Parathyroid adenoma (tissue), 2 donors: ENCODE data around the gene SMAD7.

Experiments used
- H2AFZ ChIP-seq: fragments of 300-600 bp; sonication (generic); one replicate; pipeline ENCODE4 v1.7.0; 2017; ENCODE audit warnings: antibody characterized with exemption, mild to moderate bottlenecking
- H3K27ac ChIP-seq: fragments of 300-600 bp; sonication (generic); one replicate; pipeline ENCODE4 v1.7.0; 2017
- H3K27me3 ChIP-seq: fragments of 300-600 bp; sonication (generic); one replicate; pipeline ENCODE4 v1.7.0; 2017; ENCODE audit warnings: low read length; ENCODE audit not compliant: control insufficient read depth, insufficient read depth
- H3K36me3 ChIP-seq: fragments of 300-600 bp; sonication (generic); one replicate; pipeline ENCODE4 v1.7.0; 2017; ENCODE audit warnings: low read length; ENCODE audit not compliant: control insufficient read depth, insufficient read depth
- H3K4me1 ChIP-seq: fragments of 300-600 bp; sonication (generic); one replicate; pipeline ENCODE4 v1.7.0; 2017; ENCODE audit warnings: control low read depth
- H3K4me2 ChIP-seq: fragments of 300-600 bp; sonication (generic); one replicate; pipeline ENCODE4 v1.7.0; 2017; ENCODE audit warnings: low read length
- H3K4me3 ChIP-seq: fragments of 300-600 bp; sonication (generic); one replicate; pipeline ENCODE4 v1.7.0; 2017; ENCODE audit warnings: low read depth, low read length
- H3K79me2 ChIP-seq: fragments of 300-600 bp; sonication (generic); one replicate; pipeline ENCODE4 v1.7.0; 2017; ENCODE audit warnings: control low read depth
- H3K9ac ChIP-seq: fragments of 300-600 bp; sonication (generic); one replicate; pipeline ENCODE4 v1.7.0; 2017; ENCODE audit warnings: mild to moderate bottlenecking
- H3K9me3 ChIP-seq: fragments of 300-600 bp; sonication (generic); one replicate; pipeline ENCODE4 v1.7.0; 2017; ENCODE audit warnings: low read length; ENCODE audit not compliant: control insufficient read depth
- CTCF ChIP-seq: fragments of 300-600 bp; sonication (generic); IDR thresholded peaks from one replicate; pipeline ENCODE4 v1.7.0; 2017; ENCODE audit warnings: antibody characterized with exemption, mild to moderate bottlenecking
- donor health status: primary hyperparathyroidism.

SMAD7 gene

GRCh38 chr18:48990481-48991318 lies 39.9 kb upstream of the SMAD7 start:
- Histone ChIP-seq H3K9ac (no peak overlapping the region), H3K27ac (no peak overlapping the region), H3K79me2 (no peaks in the 10 kb centered on the region), H3K27me3 (no peaks in the 10 kb centered on the region), H3K36me3 (no peaks in the 10 kb centered on the region), H2AFZ (no peak overlapping the region), H3K4me3 (no peak overlapping the region), H3K4me2 (no peak overlapping the region), H3K4me1 (no peaks in the 10 kb centered on the region), H3K9me3 (no peaks in the 10 kb centered on the region)
- no peak for TF ChIP-seq CTCF

GRCh38 chr18:48989304-48990303 lies 38.8 kb upstream of the SMAD7 start:
- Histone ChIP-seq H3K4me2 (no peak overlapping the region), H3K27me3 (no peaks in the 10 kb centered on the region), H3K4me1 (no peaks in the 10 kb centered on the region), H3K27ac (no peak overlapping the region), H3K9me3 (no peaks in the 10 kb centered on the region), H3K4me3 (no peak overlapping the region), H3K79me2 (no peaks in the 10 kb centered on the region), H3K9ac (no peak overlapping the region), H2AFZ (no peak overlapping the region), H3K36me3 (no peaks in the 10 kb centered on the region)
- TF ChIP-seq CTCF, result no peak

DNA sequence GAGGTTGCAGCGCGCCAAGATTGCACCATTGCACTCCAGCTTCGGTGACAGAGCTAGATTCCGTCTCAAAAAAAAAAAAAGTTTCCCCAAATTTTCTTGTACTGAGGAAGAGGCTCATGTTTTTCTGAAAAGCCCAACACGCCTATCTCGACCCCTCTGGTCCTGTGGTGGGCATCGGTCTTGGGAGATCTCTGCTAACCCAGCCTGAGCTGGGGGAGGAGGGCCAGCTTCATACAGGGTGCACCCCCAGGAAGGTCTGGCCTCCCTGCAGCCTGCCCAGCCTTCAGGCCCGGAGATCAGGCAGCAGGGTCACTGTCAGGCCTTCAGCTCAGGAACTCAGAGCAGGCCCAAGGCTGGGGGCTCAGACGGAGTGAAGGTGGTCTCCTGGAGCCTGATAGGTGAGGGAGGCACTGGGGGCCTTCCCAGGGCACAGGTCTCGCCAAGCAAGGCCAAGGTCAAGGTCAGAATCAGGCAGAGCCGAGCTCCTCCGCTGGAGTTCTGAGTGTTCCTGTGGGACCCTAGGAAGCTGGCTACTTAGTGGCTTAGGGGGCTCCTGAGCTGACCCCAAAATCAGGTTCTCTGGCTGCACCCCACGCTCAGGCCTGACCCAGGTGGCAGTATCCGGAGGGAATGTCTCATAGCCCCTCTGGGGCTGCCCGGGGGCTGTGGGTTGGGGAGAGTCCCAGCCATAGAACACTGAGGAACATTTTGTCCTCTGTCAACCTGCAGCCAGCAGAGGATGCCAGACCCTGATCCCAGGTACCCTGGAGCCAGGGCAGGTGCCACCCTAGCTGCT lies 37.9 kb upstream of the SMAD7 start:
- Histone ChIP-seq H3K4me2 (no peak overlapping the region), H3K27ac (no peak overlapping the region), H3K4me3 (no peak overlapping the region), H3K9ac (no peak overlapping the region), H3K9me3 (no peaks in the 10 kb centered on the region), H3K79me2 (no peaks in the 10 kb centered on the region), H3K4me1 (peaks cover 3% of the 10 kb centered on the region), H3K36me3 (no peaks in the 10 kb centered on the region), H2AFZ (no peak overlapping the region), H3K27me3 (no peaks in the 10 kb centered on the region)
- TF ChIP-seq CTCF, result no peak

- H3K4me1 ChIP-seq, result peaks cover 12% of the 10 kb centered on the region
- H2AFZ ChIP-seq, result no peak overlapping the region
- no peak overlapping the region for H3K4me3 ChIP-seq
- no peak overlapping the region for H3K9ac ChIP-seq
- H3K27me3 ChIP-seq, result no peaks in the 10 kb centered on the region
- no peaks in the 10 kb centered on the region for H3K79me2 ChIP-seq
- H3K9me3 ChIP-seq, result no peaks in the 10 kb centered on the region
- no peak for TF ChIP-seq CTCF
- H3K36me3 ChIP-seq, result no peaks in the 10 kb centered on the region
- H3K27ac ChIP-seq, result no peak overlapping the region
- no peak overlapping the region for H3K4me2 ChIP-seq
Observed at GRCh38 chr18:48987821-48988220, 37.1 kb upstream of the SMAD7 start.
